Upper lobe of left lung (tissue), 4 donors: ENCODE measurements around the gene CENPH.
"Not testable (repeated sequence)": the region's sequence is repeated elsewhere in the genome, so short reads cannot be mapped to it uniquely, and the experiment has no call there.

Experiments used
- CTCF ChIP-seq, 6 experiments: fragments of 450-650 bp in 4 of 6; fragments of 200-600 bp in 2 of 6; sonication (generic) in 2 of 6; IDR thresholded peaks; one replicate each; pipeline ENCODE4 v1.5.1; 2016 to 2019; ENCODE audit warnings: antibody characterized with exemption in 6 of 6
- POLR2A ChIP-seq, 4 donors: fragments of 450-650 bp; IDR thresholded peaks; one replicate each; pipeline ENCODE4 v1.5.1; 2016 to 2017; ENCODE audit warnings: antibody characterized with exemption in 4 of 4, mild to moderate bottlenecking in 2 of 4

DNA sequence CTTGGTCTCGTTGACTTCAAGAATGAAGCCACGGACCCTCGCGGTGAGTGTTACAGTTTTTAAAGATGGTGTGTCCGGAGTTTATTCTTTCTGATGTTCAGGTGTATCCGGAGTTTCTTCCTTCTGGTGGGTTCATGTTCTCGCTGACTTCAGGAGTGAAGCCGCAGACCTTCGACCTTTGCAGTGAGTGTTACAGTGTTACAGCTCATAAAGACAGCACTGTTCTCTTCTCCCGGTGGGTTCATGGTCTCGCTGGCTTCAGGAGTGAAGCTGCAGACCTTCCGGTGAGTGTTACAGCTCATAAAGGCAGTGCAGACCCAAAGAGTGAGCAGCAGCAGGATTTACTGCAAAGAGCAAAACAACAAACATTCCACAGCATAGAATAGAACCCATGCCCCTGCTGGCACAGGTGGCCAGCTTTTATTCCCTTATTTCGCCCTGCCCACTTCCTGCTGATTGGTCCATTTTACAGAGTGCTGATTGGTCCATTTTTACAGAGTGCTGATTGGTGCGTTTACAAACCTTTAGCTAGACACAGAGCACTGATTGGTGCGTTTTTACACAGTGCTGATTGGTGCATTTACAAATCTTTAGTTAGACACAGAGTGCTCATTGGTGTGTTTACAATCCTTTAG is 7.6 kb upstream of the CENPH start:
- not testable (repeated sequence) for TF ChIP-seq POLR2A, CTCF (IDR thresholded peaks at IDR 0.05)
